NCI-H345 treated with DMSO at 0.1 percent for 48 hours (cell line): ENCODE measurements around the gene TIRAP.
A peak's percentile ranks its signal among the peaks of the same experiment; 100 is the strongest.
"Not testable (repeated sequence)": the region's sequence is repeated elsewhere in the genome, so short reads cannot be mapped to it uniquely, and the experiment has no call there.

ENCODE experiments used
- DNase-seq: peaks from one replicate; lab custom pipeline; 2025; ENCODE audit not compliant: unreplicated experiment; lab: John Stamatoyannopoulos, UW

Gene TIRAP

GRCh38 chr11:126282361-126282735 is 545 bp upstream of the TIRAP start:
- peak; percentile 28 for DNase-seq

- peak; percentile 85 for DNase-seq
These were observed 1.9 kb downstream of the TIRAP start for GRCh38 chr11:126284829-126285228.

GRCh38 chr11:126288237-126288636 is 5.3 kb downstream of the TIRAP start:
- no peak for DNase-seq

- no peak for DNase-seq
These were observed 8.0 kb downstream of the TIRAP start for GRCh38 chr11:126290887-126291286.

GRCh38 chr11:126293726-126294125 is 10.8 kb downstream of the TIRAP start:
- DNase-seq: no peak

- no peak for DNase-seq
These were observed 14.1 kb downstream of the TIRAP start for GRCh38 chr11:126297004-126297403.

- DNase-seq: peak; percentile 86
These were observed 20.9 kb downstream of the TIRAP start, which contains the start of gene DCPS for GRCh38 chr11:126303623-126304456. TSS of gene DCPS (plus strand) at chr11:126304060. CDS start at chr11:126304081, 21 bp downstream.

- no peak for DNase-seq
These were observed 21.7 kb downstream of the TIRAP start for GRCh38 chr11:126304457-126305075.

- DNase-seq: no peak
These were observed 22.8 kb downstream of the TIRAP start for GRCh38 chr11:126305699-126306098.

- no peak for DNase-seq
These were observed 24.8 kb downstream of the TIRAP start for GRCh38 chr11:126307706-126308105.

- no peak for DNase-seq
These were observed 25.4 kb downstream of the TIRAP start for GRCh38 chr11:126308271-126308671.

GRCh38 chr11:126308771-126309170 is 25.9 kb downstream of the TIRAP start:
- DNase-seq: not testable (repeated sequence)

GRCh38 chr11:126310200-126310991 is 27.5 kb downstream of the TIRAP start:
- DNase-seq: peak; percentile 31

GRCh38 chr11:126310992-126311310 is 28.1 kb downstream of the TIRAP start:
- no peak for DNase-seq

- DNase-seq: no peak
These were observed 28.8 kb downstream of the TIRAP start for GRCh38 chr11:126311401-126312291.

GRCh38 chr11:126312961-126313360 is 30.1 kb downstream of the TIRAP start:
- no peak for DNase-seq

GRCh38 chr11:126313826-126314225 is 30.9 kb downstream of the TIRAP start:
- no peak for DNase-seq

- DNase-seq: no peak
These were observed 34.5 kb downstream of the TIRAP start for GRCh38 chr11:126317432-126317755.

- DNase-seq: no peak
These were observed 35.1 kb downstream of the TIRAP start for GRCh38 chr11:126317756-126318573.
